ENCODE results near the gene CHID1. TPM values are rescaled to one million over a fixed set of nuclear protein-coding genes. Genes with fewer than 3 reads are reported as not detected.

CHID1 gene
- 127 and 159 TPM in 2 replicates for total RNA-seq

GRCh38 chr11:910589-911030 is at the start of gene CHID1:
CHID1 (minus strand) TSS chr11:910810; CDS start chr11:904816, 5,994 bp downstream.

GRCh38 chr11:925496-926301 is 15.1 kb upstream of the CHID1 start, which contains the start of gene AP2A2:
AP2A2 (plus strand) TSS chr11:925870; CDS start chr11:926022, 152 bp downstream.

GRCh38 chr11:842370-843002 is 68.1 kb downstream of the CHID1 start, which contains the start of the genes POLR2L and TSPAN4:
POLR2L (minus strand) TSS chr11:842529; CDS start chr11:842508, 21 bp downstream.
TSPAN4 (plus strand) TSS chr11:842852; CDS start chr11:850305, 7,453 bp downstream.

GRCh38 chr11:832529-833113 is 78.0 kb downstream of the CHID1 start, which contains the start of gene CD151:
CD151 (plus strand) TSS chr11:832952; CDS start chr11:836070, 3,118 bp downstream.

GRCh38 chr11:827897-828192 is 82.8 kb downstream of the CHID1 start, which contains the start of gene CRACR2B:
CRACR2B (plus strand) TSS chr11:827919; CDS start chr11:828608, 689 bp downstream.

GRCh38 chr11:818396-819128 is 92.0 kb downstream of the CHID1 start, which contains the start of gene PNPLA2:
PNPLA2 (plus strand) TSS chr11:818914; CDS start chr11:819719, 805 bp downstream.

Other genes starting within 250 kb of the CHID1 start
- 33.0 and 50.5 TPM in 2 replicates for gene DEAF1, start 215.6 kb downstream of the CHID1 start, total RNA-seq
- gene TMEM80, start 215.0 kb downstream of the CHID1 start, total RNA-seq = 7.4 and 8.3 TPM in 2 replicates
- 22.9 and 44.8 TPM in 2 replicates for gene EPS8L2, start 204.6 kb downstream of the CHID1 start, total RNA-seq
- gene TALDO1, start 163.3 kb downstream of the CHID1 start, total RNA-seq = 135 and 192 TPM in 2 replicates
- gene GATD1, start 133.3 kb downstream of the CHID1 start, total RNA-seq = 26.1 and 44.4 TPM in 2 replicates
- 0.20 and 0.56 TPM in 2 replicates for gene CEND1, start 120.7 kb downstream of the CHID1 start, total RNA-seq
- 13.9 and 18.2 TPM in 2 replicates for gene SLC25A22, start 112.5 kb downstream of the CHID1 start, total RNA-seq
- gene PIDD1, start 105.6 kb downstream of the CHID1 start, total RNA-seq = 7.7 and 13.0 TPM in 2 replicates
- gene RPLP2, start 100.8 kb downstream of the CHID1 start, total RNA-seq = 207 and 271 TPM in 2 replicates
- gene PNPLA2, start 91.9 kb downstream of the CHID1 start, total RNA-seq = 35.1 and 43.5 TPM in 2 replicates
- gene CRACR2B, start 82.9 kb downstream of the CHID1 start, total RNA-seq = 0.78 and 2.3 TPM in 2 replicates
- gene CD151, start 77.9 kb downstream of the CHID1 start, total RNA-seq = 1,084 and 1,441 TPM in 2 replicates
- gene POLR2L, start 68.3 kb downstream of the CHID1 start, total RNA-seq = 271 and 287 TPM in 2 replicates
- gene TSPAN4, start 68.0 kb downstream of the CHID1 start, total RNA-seq = 213 and 215 TPM in 2 replicates
- 40.6 and 51.8 TPM in 2 replicates for gene AP2A2, start 15.1 kb upstream of the CHID1 start, total RNA-seq
- gene MUC6, start 125.9 kb upstream of the CHID1 start, total RNA-seq = not detected in 2 replicates
- gene MUC2, start 164.1 kb upstream of the CHID1 start, total RNA-seq = not detected in 2 replicates
- not detected in 2 replicates for gene MUC5AC, start 247.1 kb upstream of the CHID1 start, total RNA-seq